ENCODE results near the gene TULP3.

TULP3 gene

GRCh38 chr12:2970744-2971143 lies 80.1 kb downstream of the TULP3 start:
- Histone ChIP-seq H3K9ac (ENCODE audit: low read depth, low read length, poor library complexity, severe bottlenecking) (no peak overlapping the region), H3K79me2 (ENCODE audit: insufficient read depth, low read length) (no peaks in the 10 kb centered on the region), H3K9me3 (ENCODE audit: insufficient read depth, low read depth, low read length) (no peaks in the 10 kb centered on the region), H4K20me1 (ENCODE audit: insufficient read depth, low read length, poor library complexity, severe bottlenecking) (no peaks in the 10 kb centered on the region), H3K36me3 (ENCODE audit: insufficient read depth, low read length) (no peaks in the 10 kb centered on the region), H3F3A (ENCODE audit: low read depth) (no peaks in the 10 kb centered on the region), H3K4me2 (ENCODE audit: low read depth, low read length, poor library complexity, severe bottlenecking) (no peak overlapping the region), H3K9me2 (replicated peaks; ENCODE audit: low read depth, low read length) (no peaks in the 10 kb centered on the region), H3K4me3 (ENCODE audit: low read length, poor library complexity, severe bottlenecking) (no peak overlapping the region), H2AFZ (ENCODE audit: low read length) (no peak overlapping the region), H3K4me1 (ENCODE audit: insufficient read depth, low read length, poor library complexity, severe bottlenecking) (no peaks in the 10 kb centered on the region), H3K27me3 (ENCODE audit: insufficient read depth, low read length, poor library complexity, severe bottlenecking) (no peaks in the 10 kb centered on the region)
- TF ChIP-seq, protein P1, sequence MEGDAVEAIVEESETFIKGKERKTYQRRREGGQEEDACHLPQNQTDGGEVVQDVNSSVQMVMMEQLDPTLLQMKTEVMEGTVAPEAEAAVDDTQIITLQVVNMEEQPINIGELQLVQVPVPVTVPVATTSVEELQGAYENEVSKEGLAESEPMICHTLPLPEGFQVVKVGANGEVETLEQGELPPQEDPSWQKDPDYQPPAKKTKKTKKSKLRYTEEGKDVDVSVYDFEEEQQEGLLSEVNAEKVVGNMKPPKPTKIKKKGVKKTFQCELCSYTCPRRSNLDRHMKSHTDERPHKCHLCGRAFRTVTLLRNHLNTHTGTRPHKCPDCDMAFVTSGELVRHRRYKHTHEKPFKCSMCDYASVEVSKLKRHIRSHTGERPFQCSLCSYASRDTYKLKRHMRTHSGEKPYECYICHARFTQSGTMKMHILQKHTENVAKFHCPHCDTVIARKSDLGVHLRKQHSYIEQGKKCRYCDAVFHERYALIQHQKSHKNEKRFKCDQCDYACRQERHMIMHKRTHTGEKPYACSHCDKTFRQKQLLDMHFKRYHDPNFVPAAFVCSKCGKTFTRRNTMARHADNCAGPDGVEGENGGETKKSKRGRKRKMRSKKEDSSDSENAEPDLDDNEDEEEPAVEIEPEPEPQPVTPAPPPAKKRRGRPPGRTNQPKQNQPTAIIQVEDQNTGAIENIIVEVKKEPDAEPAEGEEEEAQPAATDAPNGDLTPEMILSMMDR (conservative IDR thresholded peaks at IDR 0.05; ENCODE audit: low read length) = no peak
- TF ChIP-seq EZH2phosphoT487 (IDR thresholded peaks at IDR 0.05; ENCODE audit: borderline replicate concordance) = no peak

DNA sequence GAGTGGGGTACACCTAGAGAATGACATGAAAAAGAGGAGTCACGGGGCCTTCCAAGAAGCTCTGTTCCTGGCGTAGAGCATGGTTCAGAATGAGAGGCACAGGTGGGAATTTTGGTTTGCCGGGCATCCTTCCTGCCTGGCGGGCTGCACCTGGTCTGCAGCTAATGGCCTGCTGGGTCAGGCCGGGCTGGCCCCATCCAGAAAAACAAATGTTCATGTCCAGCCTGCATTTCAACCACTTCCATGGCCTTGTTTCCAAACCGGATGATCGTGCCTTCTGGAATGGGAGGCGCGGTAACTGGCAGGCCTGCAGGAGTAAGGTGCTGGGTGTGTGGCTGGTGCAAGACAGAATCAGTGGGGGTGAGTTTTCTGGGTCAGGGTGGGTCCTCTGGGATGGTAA lies 82.9 kb downstream of the TULP3 start:
- Histone ChIP-seq H3K9me3 (ENCODE audit: insufficient read depth, low read depth, low read length) (no peaks in the 10 kb centered on the region), H3K9me2 (replicated peaks; ENCODE audit: low read depth, low read length) (no peaks in the 10 kb centered on the region), H3K4me1 (ENCODE audit: insufficient read depth, low read length, poor library complexity, severe bottlenecking) (no peaks in the 10 kb centered on the region), H3K4me2 (ENCODE audit: low read depth, low read length, poor library complexity, severe bottlenecking) (no peak overlapping the region), H2AFZ (ENCODE audit: low read length) (no peak overlapping the region), H3K36me3 (ENCODE audit: insufficient read depth, low read length) (no peaks in the 10 kb centered on the region), H3K27me3 (ENCODE audit: insufficient read depth, low read length, poor library complexity, severe bottlenecking) (no peaks in the 10 kb centered on the region), H3K9ac (ENCODE audit: low read depth, low read length, poor library complexity, severe bottlenecking) (no peak overlapping the region), H3K4me3 (ENCODE audit: low read length, poor library complexity, severe bottlenecking) (no peak overlapping the region), H3K79me2 (ENCODE audit: insufficient read depth, low read length) (no peaks in the 10 kb centered on the region), H4K20me1 (ENCODE audit: insufficient read depth, low read length, poor library complexity, severe bottlenecking) (no peaks in the 10 kb centered on the region), H3F3A (ENCODE audit: low read depth) (no peaks in the 10 kb centered on the region)
- TF ChIP-seq, protein P1 (conservative IDR thresholded peaks at IDR 0.05; ENCODE audit: low read length) = no peak
- no peak for TF ChIP-seq EZH2phosphoT487 (IDR thresholded peaks at IDR 0.05; ENCODE audit: borderline replicate concordance)

DNA sequence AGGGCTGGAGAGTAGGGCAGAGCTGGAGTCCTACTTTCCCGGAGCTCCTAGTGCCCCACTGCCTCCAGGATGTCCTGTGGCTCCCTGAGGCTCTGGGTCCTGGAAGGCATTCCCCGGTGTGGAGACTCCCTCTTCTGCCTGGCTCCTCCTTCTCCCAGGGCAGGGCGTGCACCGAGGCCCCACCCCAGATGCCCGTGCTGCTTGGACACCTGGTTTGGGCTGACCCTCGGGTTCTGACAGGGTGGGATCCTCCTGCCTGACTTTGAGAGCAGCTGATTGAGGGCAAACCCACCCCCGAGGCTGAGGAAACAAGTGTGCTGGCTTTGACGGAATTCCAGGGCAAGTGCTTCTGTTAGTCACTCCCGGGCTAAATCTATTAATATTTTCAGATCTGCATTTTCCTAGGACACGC lies 83.9 kb downstream of the TULP3 start:
- no peak overlapping the region for H3K9ac ChIP-seq (ENCODE audit: low read depth, low read length, poor library complexity, severe bottlenecking)
- no peak overlapping the region for H3K4me2 ChIP-seq (ENCODE audit: low read depth, low read length, poor library complexity, severe bottlenecking)
- no peaks in the 10 kb centered on the region for H3K36me3 ChIP-seq (ENCODE audit: insufficient read depth, low read length)
- H3F3A ChIP-seq (ENCODE audit: low read depth) = no peaks in the 10 kb centered on the region
- no peak for TF ChIP-seq EZH2phosphoT487 (IDR thresholded peaks at IDR 0.05; ENCODE audit: borderline replicate concordance)
- TF ChIP-seq, protein P1 (conservative IDR thresholded peaks at IDR 0.05; ENCODE audit: low read length) = no peak
- H4K20me1 ChIP-seq (ENCODE audit: insufficient read depth, low read length, poor library complexity, severe bottlenecking) = no peaks in the 10 kb centered on the region
- H3K4me1 ChIP-seq (ENCODE audit: insufficient read depth, low read length, poor library complexity, severe bottlenecking) = no peaks in the 10 kb centered on the region
- H3K79me2 ChIP-seq (ENCODE audit: insufficient read depth, low read length) = no peaks in the 10 kb centered on the region
- no peak overlapping the region for H2AFZ ChIP-seq (ENCODE audit: low read length)
- no peaks in the 10 kb centered on the region for H3K27me3 ChIP-seq (ENCODE audit: insufficient read depth, low read length, poor library complexity, severe bottlenecking)
- H3K4me3 ChIP-seq (ENCODE audit: low read length, poor library complexity, severe bottlenecking) = no peak overlapping the region
- H3K9me2 ChIP-seq (replicated peaks; ENCODE audit: low read depth, low read length) = no peaks in the 10 kb centered on the region
- no peaks in the 10 kb centered on the region for H3K9me3 ChIP-seq (ENCODE audit: insufficient read depth, low read depth, low read length)
